ENCODE measurements around the gene GPR82. TPM values are rescaled to one million over a fixed set of nuclear protein-coding genes. Genes with fewer than 3 reads are reported as not detected.
"Not testable (repeated sequence)": the region's sequence is repeated elsewhere in the genome, so short reads cannot be mapped to it uniquely, and the experiment has no call there.

GPR82 gene
- total RNA-seq: under 1 TPM in 2 of 4 donors, not detected in 2; 0.41 to 0.79 TPM

- H3K27ac ChIP-seq: no peak within 1 kb of the TSS
- in situ Hi-C loops (cut with MboI; ENCODE audit: low pct_ligation_motif_present in 1 of 4, low pct_unique_long_range_greater_than_20kb in 1 of 4, low sequenced_read_pairs in 3 of 4): no loop called here
- TF ChIP-seq EP300 (IDR thresholded peaks at IDR 0.05; ENCODE audit: low read depth) (no peak), POLR2A (IDR thresholded peaks at IDR 0.05) (no peak), POLR2AphosphoS5 (IDR thresholded peaks at IDR 0.05) (no peak)
- TF ChIP-seq, protein P1, sequence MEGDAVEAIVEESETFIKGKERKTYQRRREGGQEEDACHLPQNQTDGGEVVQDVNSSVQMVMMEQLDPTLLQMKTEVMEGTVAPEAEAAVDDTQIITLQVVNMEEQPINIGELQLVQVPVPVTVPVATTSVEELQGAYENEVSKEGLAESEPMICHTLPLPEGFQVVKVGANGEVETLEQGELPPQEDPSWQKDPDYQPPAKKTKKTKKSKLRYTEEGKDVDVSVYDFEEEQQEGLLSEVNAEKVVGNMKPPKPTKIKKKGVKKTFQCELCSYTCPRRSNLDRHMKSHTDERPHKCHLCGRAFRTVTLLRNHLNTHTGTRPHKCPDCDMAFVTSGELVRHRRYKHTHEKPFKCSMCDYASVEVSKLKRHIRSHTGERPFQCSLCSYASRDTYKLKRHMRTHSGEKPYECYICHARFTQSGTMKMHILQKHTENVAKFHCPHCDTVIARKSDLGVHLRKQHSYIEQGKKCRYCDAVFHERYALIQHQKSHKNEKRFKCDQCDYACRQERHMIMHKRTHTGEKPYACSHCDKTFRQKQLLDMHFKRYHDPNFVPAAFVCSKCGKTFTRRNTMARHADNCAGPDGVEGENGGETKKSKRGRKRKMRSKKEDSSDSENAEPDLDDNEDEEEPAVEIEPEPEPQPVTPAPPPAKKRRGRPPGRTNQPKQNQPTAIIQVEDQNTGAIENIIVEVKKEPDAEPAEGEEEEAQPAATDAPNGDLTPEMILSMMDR (IDR thresholded peaks at IDR 0.05): no peak
- intact Hi-C loops (cut with DNase I; ENCODE audit: low total_unique reads): no loop called here
- no peaks in the 10 kb centered on the region for H3K4me1 ChIP-seq
- no peak within 1 kb of the TSS for H3K4me3 ChIP-seq
- WGBS, 2 donors (ENCODE audit: low coverage in 1 of 2): 24 to 50% methylated on average over 1 to 2 of the region's 2 CpGs
- no peaks in the 10 kb centered on the region for H3K9me3 ChIP-seq
- no peaks in the 10 kb centered on the region for H3K36me3 ChIP-seq
- H3K27me3 ChIP-seq: no peaks in the 10 kb centered on the region
- DNase-seq: no peak
These were observed at the start of gene GPR82 for GRCh38 chrX:41723826-41724225. Gene GPR82 (plus strand): TSS chrX:41724181. CDS start chrX:41727027, 2,846 bp downstream.

DNA sequence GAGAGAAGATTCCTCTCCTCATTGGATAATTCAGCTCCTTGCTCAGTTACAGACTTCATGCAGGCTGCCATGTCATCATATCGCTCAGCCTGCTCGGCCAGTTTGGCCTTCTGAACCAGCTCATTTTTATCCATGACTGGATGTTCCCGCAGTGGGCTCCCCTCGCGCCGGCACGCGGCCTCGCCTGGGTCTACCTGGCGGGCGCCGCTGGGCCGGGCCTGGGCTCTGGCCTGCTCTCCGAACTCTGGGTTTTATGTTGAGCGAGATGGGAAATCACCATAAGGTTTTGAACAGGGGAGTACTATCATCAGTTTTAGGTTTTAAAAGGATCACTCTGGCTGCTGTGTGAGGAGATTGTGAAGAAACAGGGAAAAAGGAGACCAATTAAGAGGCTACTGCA is 47.6 kb upstream of the GPR82 start:
- H3K27ac ChIP-seq; in situ Hi-C loops (cut with MboI; ENCODE audit: low pct_ligation_motif_present in 1 of 4, low pct_unique_long_range_greater_than_20kb in 1 of 4, low sequenced_read_pairs in 3 of 4); H3K36me3 ChIP-seq; H3K4me1 ChIP-seq; H3K9me3 ChIP-seq; intact Hi-C loops (cut with DNase I; ENCODE audit: low total_unique reads); H3K4me3 ChIP-seq; H3K27me3 ChIP-seq; DNase-seq: not testable (repeated sequence)
- WGBS, 2 donors (ENCODE audit: low coverage in 1 of 2): 97% methylated on average over 15 of the region's 15 CpGs; no CpG with 5 or more reads in 1 of the 2 donors

DNA sequence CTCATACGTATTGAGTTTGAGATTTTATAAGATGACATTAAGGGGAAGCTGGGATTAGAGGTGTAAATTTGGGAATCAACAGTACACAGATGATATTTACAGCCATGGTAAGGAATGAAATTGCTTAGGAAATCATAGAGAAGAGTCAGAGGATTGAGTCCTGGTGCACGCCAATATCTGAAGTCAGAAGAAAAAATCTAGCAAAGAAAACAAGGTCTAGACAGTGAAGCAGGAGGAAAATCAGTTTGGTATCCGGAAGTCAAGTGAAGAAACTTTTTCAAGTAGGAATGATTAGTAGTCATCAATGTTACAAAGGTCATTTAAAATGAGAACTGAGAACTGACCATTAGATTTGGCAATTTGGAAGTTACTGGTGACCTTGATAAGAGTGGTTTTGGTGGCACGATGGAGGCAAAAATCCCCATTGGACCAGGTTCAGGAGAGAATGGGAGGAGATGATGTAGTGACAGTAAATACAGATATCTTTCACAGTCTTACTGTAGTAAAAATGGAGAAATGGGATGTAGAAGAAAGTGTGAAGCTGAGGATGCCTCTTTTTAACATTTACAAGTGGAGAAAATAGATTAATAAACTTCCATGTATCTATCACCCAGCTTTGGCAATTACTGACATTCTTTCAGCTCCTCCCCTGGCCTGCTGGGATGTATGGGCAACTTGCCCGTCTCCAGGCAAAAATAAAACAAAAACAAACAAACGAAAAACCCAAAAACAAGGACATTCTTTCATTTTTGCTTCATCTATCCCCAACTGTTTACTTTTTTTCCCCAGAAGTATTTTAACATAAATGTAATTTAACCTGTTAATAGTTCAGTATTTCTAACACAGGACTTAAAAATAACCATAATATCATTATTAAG is 46.6 kb upstream of the GPR82 start:
- Histone ChIP-seq H3K9me3 (no peaks in the 10 kb centered on the region), H3K36me3 (no peaks in the 10 kb centered on the region), H3K4me3 (no peak overlapping the region), H3K4me1 (no peaks in the 10 kb centered on the region), H3K27me3 (no peaks in the 10 kb centered on the region), H3K27ac (no peak overlapping the region)
- in situ Hi-C loops (cut with MboI; ENCODE audit: low pct_ligation_motif_present in 1 of 4, low pct_unique_long_range_greater_than_20kb in 1 of 4, low sequenced_read_pairs in 3 of 4) (no loop called here), intact Hi-C loops (cut with DNase I; ENCODE audit: low total_unique reads) (no loop called here)
- 73 to 76% methylated on average over 3 to 6 of the region's 6 CpGs for WGBS, 2 donors (ENCODE audit: low coverage in 1 of 2)
- TF ChIP-seq POLR2AphosphoS5 (IDR thresholded peaks at IDR 0.05) (no peak), EP300 (IDR thresholded peaks at IDR 0.05; ENCODE audit: low read depth) (no peak), POLR2A (IDR thresholded peaks at IDR 0.05) (no peak)
- TF ChIP-seq, protein P1 (IDR thresholded peaks at IDR 0.05): no peak
- no peak for DNase-seq

DNA sequence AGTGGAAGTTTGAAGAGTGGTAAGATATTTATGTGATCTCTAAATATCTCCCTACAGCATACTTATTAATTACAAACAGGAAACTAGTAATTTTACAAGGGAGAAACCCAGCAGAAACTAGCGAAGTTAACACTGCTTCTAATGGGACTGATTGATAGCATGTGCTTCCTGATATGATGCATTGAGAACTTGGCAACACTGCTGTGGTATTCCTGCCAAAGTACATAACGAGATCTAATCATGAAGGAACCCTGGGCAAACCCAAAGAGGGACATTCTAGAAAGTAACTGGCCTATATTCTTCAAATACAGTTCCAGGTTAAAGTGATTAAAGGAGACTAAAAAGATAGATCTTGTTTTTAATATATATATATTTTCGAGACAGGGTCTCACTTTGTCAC is 39.8 kb upstream of the GPR82 start:
- H3K27ac ChIP-seq: no peak overlapping the region
- H3K4me1 ChIP-seq: no peaks in the 10 kb centered on the region
- DNase-seq: no peak
- no peak overlapping the region for H3K4me3 ChIP-seq
- no peaks in the 10 kb centered on the region for H3K36me3 ChIP-seq
- in situ Hi-C loops (cut with MboI; ENCODE audit: low pct_ligation_motif_present in 1 of 4, low pct_unique_long_range_greater_than_20kb in 1 of 4, low sequenced_read_pairs in 3 of 4) (no loop called here), intact Hi-C loops (cut with DNase I; ENCODE audit: low total_unique reads) (no loop called here)
- WGBS, 2 donors (ENCODE audit: low coverage in 1 of 2): 18 to 40% methylated on average over 2 to 3 of the region's 3 CpGs
- no peaks in the 10 kb centered on the region for H3K27me3 ChIP-seq
- TF ChIP-seq POLR2AphosphoS5 (IDR thresholded peaks at IDR 0.05) (no peak), POLR2A (IDR thresholded peaks at IDR 0.05) (no peak), EP300 (IDR thresholded peaks at IDR 0.05; ENCODE audit: low read depth) (no peak)
- TF ChIP-seq, protein P1 (IDR thresholded peaks at IDR 0.05): no peak
- no peaks in the 10 kb centered on the region for H3K9me3 ChIP-seq
